ENCODE data around the gene SCYGR1.
A peak's percentile ranks its signal among the peaks of the same experiment; 100 is the strongest.
"Not testable (repeated sequence)": the region's sequence is repeated elsewhere in the genome, so short reads cannot be mapped to it uniquely, and the experiment has no call there.

SCYGR1 gene

GRCh38 chr2:227387583-227387982 is at the start of gene SCYGR1:
Gene SCYGR1, minus strand, starts transcription at chr2:227387949. Its CDS starts 0 bp downstream, at chr2:227387949.
- not testable (repeated sequence) for DNase-seq

GRCh38 chr2:227436436-227437174 is 48.9 kb upstream of the SCYGR1 start:
- no peak for DNase-seq

GRCh38 chr2:227433171-227433570 is 45.4 kb upstream of the SCYGR1 start:
- DNase-seq, result no peak

DNA sequence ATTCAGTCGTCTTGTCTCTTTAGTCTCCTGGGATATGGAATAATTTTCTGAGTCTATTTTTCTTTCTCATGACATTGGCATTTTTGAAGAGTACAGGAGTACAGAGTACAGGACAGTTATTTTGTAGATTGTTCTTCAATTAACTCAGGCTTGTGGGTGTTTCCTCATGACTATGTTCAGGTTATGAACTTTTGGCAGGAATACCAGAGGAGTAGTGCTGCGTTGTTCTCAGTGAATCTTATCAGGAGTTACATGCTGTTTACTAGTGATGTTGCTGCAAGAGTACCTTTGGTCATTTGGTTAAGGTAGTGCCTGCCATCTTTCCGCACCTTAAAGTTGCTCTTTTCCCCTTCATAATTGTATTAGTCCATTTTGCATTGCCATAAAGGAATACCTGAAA is 42.9 kb upstream of the SCYGR1 start:
- no peak for DNase-seq

DNA sequence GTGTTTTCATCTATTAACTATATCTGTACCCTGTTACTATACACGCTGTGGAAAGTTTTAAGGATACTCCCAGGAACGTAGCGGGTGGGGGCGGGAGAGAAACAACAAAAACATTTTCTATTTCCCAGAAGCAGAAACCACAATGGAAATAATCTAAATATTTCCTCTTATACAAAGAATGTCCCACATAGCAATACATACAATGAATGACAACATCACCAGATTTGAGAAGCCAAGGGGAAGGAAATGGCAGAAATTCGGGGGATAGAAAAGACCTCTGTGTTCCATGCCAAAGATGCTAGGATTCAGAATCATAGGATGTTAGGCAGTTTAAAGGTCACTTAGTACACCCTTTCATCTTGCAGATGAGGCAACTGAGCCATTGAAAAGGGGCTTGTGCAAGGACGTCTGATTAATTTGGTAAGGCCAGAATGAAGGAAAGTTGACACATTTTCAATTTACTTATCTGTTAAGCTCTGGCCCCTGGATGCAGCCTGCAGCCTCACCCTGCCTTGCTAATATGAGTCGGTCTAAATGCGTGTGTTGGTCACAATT is 41.1 kb upstream of the SCYGR1 start:
- DNase-seq, result no peak

DNA sequence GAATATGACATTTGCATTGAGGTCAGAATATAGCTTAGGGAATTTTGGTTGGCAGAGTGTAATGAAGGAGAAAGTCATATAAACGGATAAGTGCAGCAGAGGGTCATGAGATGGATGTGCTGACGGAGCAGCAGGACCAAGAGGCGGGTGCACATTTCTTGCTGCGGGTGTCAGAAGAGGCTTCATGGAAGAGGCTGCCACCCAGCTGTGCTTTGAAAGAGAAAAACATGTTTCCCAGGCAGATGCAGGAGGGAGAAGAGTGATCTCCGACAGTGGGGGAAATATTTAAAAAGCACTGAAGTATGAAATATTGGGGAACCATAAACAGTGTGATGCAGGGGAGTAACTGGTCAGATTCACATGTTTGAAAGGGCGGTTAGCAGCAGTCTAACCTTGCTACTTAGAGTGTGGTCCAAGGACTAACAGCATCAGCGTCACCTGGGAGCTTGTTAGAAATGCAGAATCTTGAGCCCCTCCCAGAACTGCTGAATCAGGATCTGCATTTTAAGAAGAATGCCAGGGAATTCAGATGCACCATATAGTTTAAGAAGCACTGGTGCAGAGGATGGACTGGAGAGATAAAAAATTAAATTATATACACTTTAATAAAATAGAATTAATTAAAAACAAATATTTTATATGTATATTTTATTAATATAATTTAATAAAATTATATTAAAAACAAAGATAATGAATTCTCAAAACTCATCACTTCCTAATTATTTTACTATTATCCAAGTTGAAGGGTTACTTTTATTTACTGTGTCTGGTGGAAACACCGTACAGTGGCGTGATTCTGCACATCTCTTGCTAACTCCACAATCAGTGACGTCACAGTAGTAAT is 36.1 kb upstream of the SCYGR1 start:
- DNase-seq, result no peak

DNA sequence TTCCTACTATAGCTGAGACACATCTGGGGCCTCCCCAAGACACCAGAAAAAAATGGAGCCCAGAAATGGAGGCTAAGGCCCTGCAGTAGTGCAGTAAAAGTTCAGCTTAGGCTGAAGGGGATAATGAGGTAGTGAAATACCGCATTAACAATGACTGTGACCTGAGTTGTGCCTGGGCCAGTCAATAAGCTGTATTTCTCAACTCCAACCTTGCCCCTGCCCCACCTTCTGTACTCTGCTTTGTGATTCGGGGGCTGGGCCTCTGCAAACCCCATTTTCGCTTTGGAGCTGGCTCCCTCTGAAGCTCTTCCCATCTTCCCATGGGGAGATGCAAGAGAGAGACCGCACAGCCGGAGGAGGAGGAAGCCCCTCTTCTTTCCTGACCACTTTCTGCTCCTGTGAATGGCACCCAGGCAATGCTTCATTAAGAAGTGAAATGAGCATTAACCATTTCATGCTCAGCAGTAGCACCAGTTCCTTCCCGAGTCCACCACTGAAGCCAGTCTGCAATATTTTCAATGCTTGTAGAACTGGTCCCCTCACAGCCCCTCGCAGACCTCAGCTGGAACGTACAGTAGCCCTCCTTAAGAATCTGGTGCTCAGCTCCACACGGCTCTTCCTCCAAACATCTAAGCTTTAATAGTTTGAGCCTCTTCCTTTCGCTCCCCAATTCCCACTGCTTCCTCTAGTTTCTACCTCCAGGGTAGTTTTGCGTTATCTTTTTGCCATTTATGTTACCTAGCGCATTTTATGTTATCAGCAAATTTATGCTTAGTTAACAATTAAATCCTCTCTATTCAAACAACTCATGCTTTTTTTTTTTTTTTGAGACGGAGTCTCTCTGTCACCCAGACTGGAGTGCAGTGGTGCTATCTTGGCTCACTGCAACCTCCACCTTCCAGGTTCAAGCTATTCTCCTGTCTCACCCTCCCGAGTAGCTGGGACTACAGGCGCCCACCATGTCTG is 32.6 kb upstream of the SCYGR1 start:
- DNase-seq, result no peak

GRCh38 chr2:227416701-227417100 is 29.0 kb upstream of the SCYGR1 start:
- no peak for DNase-seq

DNA sequence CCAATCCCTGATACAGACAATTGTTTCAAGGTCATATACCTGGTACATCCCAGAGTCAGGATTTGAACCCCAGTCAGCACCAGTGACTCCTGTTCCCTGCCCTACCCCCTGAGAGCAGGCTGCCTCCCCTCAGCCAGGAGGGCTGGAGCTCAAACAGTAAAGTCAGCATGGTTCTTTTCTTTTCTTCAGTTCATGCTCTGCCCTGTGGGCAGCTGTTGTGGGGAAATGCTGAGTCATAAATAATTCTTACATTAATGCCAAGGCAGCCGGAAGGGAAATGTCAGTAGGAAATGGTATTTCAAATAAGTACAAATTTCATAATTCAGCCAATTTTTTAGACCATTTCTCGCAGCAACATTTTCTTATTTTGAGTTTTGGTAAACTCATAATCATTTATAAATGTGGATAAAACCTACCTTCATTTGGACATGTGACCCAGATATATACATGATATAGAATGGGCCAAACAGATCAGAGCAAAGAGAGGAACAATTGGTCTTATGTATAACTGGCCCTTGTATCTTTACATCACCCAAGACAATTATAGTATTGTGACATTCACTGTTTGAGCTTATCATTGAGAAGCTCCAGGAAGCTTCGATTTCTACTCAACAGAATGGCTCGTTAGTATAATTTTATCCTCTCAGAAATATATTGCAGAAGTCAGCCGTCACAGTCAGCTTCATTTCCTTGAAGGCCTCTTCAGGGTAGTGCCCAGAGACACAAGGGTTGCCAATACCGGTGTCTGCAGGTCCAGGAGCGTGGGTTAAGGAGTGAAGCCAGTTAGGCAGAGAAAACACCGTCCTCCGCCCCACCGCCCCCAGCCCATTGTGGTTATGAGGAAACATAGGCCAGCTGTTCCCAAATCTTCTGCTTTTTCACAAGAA is 28.0 kb upstream of the SCYGR1 start:
- DNase-seq, result no peak

DNA sequence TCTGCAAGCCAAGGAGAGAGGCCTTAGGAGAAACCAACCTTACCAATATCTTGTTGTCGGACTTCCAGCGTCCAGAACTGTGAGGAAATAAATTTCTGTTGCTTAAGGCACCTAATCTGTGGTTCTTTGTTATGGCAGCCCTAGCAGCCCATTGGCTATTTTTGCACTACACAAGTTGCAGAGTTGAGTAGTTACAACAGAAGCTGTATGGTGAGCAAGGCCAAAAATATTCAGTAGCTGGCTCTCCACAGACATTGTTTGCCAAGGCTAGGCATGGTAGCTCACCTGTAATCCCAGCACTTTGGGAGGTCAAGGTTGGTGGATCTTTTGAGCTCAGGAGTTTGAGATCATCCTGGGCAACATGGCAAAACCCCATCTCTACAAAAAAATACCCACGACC is 27.1 kb upstream of the SCYGR1 start:
- no peak for DNase-seq

- DNase-seq, result no peak
Observed at GRCh38 chr2:227413371-227413770, 25.6 kb upstream of the SCYGR1 start.

GRCh38 chr2:227412877-227413276 is 25.1 kb upstream of the SCYGR1 start:
- no peak for DNase-seq

- DNase-seq, result no peak
Observed at GRCh38 chr2:227411990-227412350, 24.2 kb upstream of the SCYGR1 start.

GRCh38 chr2:227411320-227411989 is 23.7 kb upstream of the SCYGR1 start:
- DNase-seq, result peak; percentile 36

- no peak for DNase-seq
Observed at GRCh38 chr2:227410191-227410590, 22.4 kb upstream of the SCYGR1 start.

DNA sequence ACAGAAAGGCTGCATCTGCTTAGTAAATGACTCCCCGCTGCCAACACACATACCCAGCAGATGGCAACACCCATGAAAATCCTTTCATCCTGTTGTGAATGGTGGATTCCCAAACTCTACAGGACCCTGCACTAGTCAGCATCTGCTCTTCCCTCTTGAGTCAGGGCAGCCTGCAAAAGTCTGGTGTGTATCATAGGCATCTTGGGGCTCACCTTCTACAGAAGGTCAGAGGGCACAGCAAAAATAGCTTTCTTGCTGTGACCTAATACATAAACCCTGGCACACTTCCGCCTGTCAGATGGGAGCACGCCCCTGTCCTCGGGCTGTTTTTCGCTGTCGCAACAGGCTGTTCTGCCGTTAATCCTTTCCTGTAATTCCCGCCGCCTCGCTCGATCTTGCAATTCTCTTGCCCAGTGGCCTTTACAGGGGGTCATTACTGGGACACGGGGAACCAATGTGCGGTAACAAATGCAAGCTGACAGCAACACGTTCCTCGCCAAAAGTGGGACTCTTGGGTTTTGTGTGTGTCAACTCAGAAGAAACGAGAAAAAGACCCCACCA is 19.9 kb upstream of the SCYGR1 start:
- no peak for DNase-seq

DNA sequence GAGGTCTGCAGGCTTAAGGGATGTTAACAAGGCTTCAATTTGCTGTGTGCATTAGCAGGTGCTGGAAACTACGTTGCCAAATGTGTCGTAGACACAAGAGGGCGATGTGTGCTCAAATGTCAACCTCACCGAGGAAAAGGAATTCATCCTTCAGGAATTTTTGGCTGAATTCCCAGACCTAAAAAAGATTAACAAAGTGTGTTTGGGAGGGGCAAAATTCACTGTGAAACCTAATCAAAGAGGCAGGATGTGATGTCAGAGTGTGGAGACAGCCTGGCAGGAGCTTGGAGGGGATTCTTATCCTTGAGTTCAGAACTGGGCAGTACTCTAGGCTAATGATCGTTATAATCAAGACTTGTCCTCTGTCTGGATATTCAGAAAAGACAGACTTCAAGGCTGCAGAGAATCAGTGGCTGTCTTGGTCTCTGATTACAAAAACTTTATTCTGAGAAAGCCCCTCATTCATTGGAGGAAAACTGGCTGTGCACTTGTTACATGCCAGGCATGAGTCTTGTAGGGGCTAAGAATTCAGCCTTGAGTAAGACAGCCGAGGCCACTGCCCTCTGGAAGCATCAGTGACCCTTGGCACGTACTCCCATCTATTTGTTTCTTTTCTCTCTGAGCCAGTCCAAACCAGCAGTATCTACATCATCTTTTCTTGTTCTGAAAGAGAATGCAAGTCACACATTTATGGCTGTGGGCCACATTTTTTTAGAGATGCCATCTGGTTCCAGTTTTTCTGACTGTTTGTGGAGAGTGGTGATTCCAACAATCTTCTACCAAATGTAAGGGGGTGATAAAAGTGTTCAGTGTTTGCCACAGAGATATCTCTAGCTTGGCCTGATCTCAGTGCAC is 18.7 kb upstream of the SCYGR1 start:
- no peak for DNase-seq

- DNase-seq, result no peak
Observed at GRCh38 chr2:227404585-227405271, 17.0 kb upstream of the SCYGR1 start.

DNA sequence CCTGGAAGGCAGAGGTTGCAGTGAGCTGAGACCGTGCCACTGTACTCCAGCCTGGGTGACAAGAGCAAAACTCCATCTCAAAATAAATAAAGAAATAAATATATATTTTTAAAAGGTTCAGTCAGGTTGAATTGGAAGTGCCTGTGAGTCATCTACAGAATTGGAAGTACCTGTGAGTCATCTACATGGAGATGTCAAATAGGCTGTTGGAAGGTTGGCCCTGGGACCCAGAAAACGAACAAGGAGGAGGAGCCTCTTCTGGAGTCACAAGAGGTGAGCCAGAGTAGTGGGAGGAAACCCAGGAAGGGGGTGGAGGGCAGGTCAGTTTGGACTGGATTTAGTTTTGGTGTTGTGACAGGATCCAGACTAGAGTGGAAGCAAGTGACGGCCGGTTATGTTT is 15.2 kb upstream of the SCYGR1 start:
- DNase-seq, result no peak

Measured in activated CD4-positive, CD25-positive, alpha-beta regulatory T cell treated with anti-CD3 and anti-CD28 coated beads, Interleukin-2, amount 50 U/mL, for 72 hours (primary cell).